ENCODE results near the gene ZNF385B.

Gene ZNF385B

GRCh38 chr2:179622112-179622511, 239.3 kb downstream of the ZNF385B start:
- no peak for DNase-seq

GRCh38 chr2:179619947-179620467, 241.4 kb downstream of the ZNF385B start:
- no peak for DNase-seq

- no peak for DNase-seq
Observed at GRCh38 chr2:179614121-179614520, 247.3 kb downstream of the ZNF385B start.

GRCh38 chr2:179613701-179614100, 247.7 kb downstream of the ZNF385B start:
- DNase-seq: no peak

GRCh38 chr2:179613299-179613651, 248.1 kb downstream of the ZNF385B start:
- no peak for DNase-seq

GRCh38 chr2:179612591-179613298, 248.7 kb downstream of the ZNF385B start:
- DNase-seq: no peak

GRCh38 chr2:179612108-179612507, 249.3 kb downstream of the ZNF385B start:
- no peak for DNase-seq

- DNase-seq: no peak
Observed at GRCh38 chr2:179606141-179606540, 255.3 kb downstream of the ZNF385B start.

GRCh38 chr2:179605341-179605740, 256.1 kb downstream of the ZNF385B start:
- no peak for DNase-seq

GRCh38 chr2:179604598-179604997, 256.8 kb downstream of the ZNF385B start:
- no peak for DNase-seq

GRCh38 chr2:179602452-179602851, 259.0 kb downstream of the ZNF385B start:
- DNase-seq: no peak

GRCh38 chr2:179596018-179596417, 265.4 kb downstream of the ZNF385B start:
- DNase-seq: no peak

GRCh38 chr2:179595284-179595683, 266.1 kb downstream of the ZNF385B start:
- no peak for DNase-seq

- no peak for DNase-seq
Observed at GRCh38 chr2:179594268-179595112, 266.9 kb downstream of the ZNF385B start.

GRCh38 chr2:179593323-179593722, 268.1 kb downstream of the ZNF385B start:
- DNase-seq: no peak

GRCh38 chr2:179592167-179592936, 269.1 kb downstream of the ZNF385B start:
- DNase-seq: no peak

GRCh38 chr2:179591690-179592089, 269.7 kb downstream of the ZNF385B start:
- no peak for DNase-seq

GRCh38 chr2:179588486-179589145, 272.8 kb downstream of the ZNF385B start:
- DNase-seq: no peak

- no peak for DNase-seq
Observed at GRCh38 chr2:179584760-179585159, 276.7 kb downstream of the ZNF385B start.

GRCh38 chr2:179581605-179582004, 279.8 kb downstream of the ZNF385B start:
- no peak for DNase-seq

- DNase-seq: no peak
Observed at GRCh38 chr2:179580378-179581146, 280.9 kb downstream of the ZNF385B start.

- no peak for DNase-seq
Observed at GRCh38 chr2:179579800-179580199, 281.6 kb downstream of the ZNF385B start.
